ENCODE measurements around the gene FGF7. TPM values are rescaled to one million over a fixed set of nuclear protein-coding genes. Genes with fewer than 3 reads are reported as not detected.

FGF7 gene
- total and polyA plus RNA-seq, 10 donors: 1.0 to 9.0 (median 1.5) TPM

DNA sequence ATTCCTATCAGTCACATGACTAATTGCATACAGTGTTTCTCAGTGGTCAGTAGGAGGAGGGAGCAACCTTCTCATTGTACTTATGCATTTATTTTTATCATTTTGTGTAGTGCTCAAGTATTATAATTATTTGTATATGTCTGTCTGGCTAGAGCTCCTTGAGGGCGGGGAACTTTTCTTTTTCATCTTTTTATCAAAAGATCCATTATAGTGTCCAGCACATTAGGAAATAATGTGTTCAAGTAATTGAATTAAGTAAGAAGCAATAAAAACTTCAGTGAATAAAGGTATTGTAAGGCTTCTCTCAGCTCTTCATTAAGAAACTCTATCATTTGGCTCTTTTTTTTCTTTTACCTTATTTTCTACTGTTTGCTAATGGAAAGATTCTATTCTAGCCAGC lies 18.8 kb downstream of the FGF7 start:
- no peak overlapping the region for H3K4me3 ChIP-seq
- no peaks in the 10 kb centered on the region for H3K9me3 ChIP-seq
- WGBS, 5 donors: 96 to 100% (median 98%) methylated on average over 1 of the region's 1 CpG
- no peak for DNase-seq
- no peaks in the 10 kb centered on the region for H3K36me3 ChIP-seq
- intact Hi-C loops (cut with DNase I; ENCODE audit: low total_unique reads): no loop called here
- TF ChIP-seq CTCF (IDR thresholded peaks at IDR 0.05 in 8 of 11, conservative IDR thresholded peaks at IDR 0.05 in 3 of 11) (no peak), POLR2A (IDR thresholded peaks at IDR 0.05) (no peak), POLR2AphosphoS5 (IDR thresholded peaks at IDR 0.05) (no peak)
- no peaks in the 10 kb centered on the region for H3K27me3 ChIP-seq (replicated peaks in 1 of 7)
- no peak overlapping the region for H3K27ac ChIP-seq
- peaks cover 0 to 13% (median 5%) of the 10 kb centered on the region in 6 donors for H3K4me1 ChIP-seq

- Histone ChIP-seq H3K4me1 (no peaks in the 10 kb centered on the region), H3K27ac (no peak overlapping the region), H3K4me3 (no peak overlapping the region), H3K9me3 (no peaks in the 10 kb centered on the region), H3K27me3 (replicated peaks in 1 of 7) (no peaks in the 10 kb centered on the region), H3K36me3 (no peaks in the 10 kb centered on the region)
- TF ChIP-seq POLR2A (IDR thresholded peaks at IDR 0.05) (no peak), CTCF (IDR thresholded peaks at IDR 0.05 in 8 of 11, conservative IDR thresholded peaks at IDR 0.05 in 3 of 11) (no peak), POLR2AphosphoS5 (IDR thresholded peaks at IDR 0.05) (no peak)
- 80 to 91% (median 86%) methylated on average over 1 of the region's 1 CpG for WGBS, 5 donors
- no peak for DNase-seq
- intact Hi-C loops (cut with DNase I; ENCODE audit: low total_unique reads): no loop called here
Observed at GRCh38 chr15:49452595-49452994, 29.6 kb downstream of the FGF7 start.

DNA sequence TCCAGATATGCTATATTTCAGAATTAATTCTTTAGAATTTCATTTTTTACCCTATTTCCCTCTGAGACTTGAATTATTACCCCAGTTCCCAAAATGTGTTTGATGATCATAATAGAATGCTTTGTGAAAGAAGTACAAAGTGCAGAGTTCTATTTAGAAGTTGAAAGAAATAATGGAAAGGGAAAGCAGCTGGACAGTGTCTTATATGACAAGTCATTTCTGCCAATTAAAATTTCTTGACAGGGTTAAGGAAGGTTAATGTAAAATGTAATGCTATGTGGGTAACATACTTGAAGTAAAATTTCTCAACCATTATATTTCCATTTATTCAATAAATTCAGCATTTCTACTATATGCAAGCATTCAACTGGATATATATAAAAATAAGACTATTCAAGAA lies 33.1 kb downstream of the FGF7 start:
- H3K36me3 ChIP-seq: no peaks in the 10 kb centered on the region
- DNase-seq: no peak
- H3K27ac ChIP-seq: no peak overlapping the region
- TF ChIP-seq CTCF (IDR thresholded peaks at IDR 0.05 in 8 of 11, conservative IDR thresholded peaks at IDR 0.05 in 3 of 11): no peak
- TF ChIP-seq POLR2A (IDR thresholded peaks at IDR 0.05): no peak
- TF ChIP-seq POLR2AphosphoS5 (IDR thresholded peaks at IDR 0.05): no peak
- no peaks in the 10 kb centered on the region for H3K4me1 ChIP-seq
- no peaks in the 10 kb centered on the region for H3K27me3 ChIP-seq (replicated peaks in 1 of 7)
- intact Hi-C loops (cut with DNase I; ENCODE audit: low total_unique reads): no loop called here
- H3K9me3 ChIP-seq: no peaks in the 10 kb centered on the region
- H3K4me3 ChIP-seq: no peak overlapping the region

DNA sequence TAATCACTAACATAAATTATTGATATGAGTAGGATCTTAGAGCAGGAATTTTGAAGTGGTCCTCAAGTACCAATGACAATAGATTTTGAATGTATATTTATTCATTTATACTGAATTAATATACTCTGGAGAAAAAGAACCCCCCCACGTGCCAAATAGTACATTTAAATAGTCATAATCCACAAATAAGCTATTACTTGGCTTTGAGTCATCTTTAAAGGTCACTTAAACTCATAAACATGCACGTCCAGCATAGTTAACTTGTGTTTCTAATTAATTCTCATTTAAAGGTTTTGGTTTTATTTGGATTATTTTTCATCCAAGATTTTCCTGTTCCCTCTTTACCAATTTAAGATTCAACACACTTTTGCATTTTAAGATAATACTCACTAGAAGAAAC lies 35.1 kb downstream of the FGF7 start:
- no peak for DNase-seq
- TF ChIP-seq CTCF (IDR thresholded peaks at IDR 0.05 in 8 of 11, conservative IDR thresholded peaks at IDR 0.05 in 3 of 11) (no peak), POLR2AphosphoS5 (IDR thresholded peaks at IDR 0.05) (no peak), POLR2A (IDR thresholded peaks at IDR 0.05) (no peak)
- Histone ChIP-seq H3K9me3 (no peaks in the 10 kb centered on the region), H3K4me3 (no peak overlapping the region), H3K36me3 (no peaks in the 10 kb centered on the region), H3K27me3 (replicated peaks in 1 of 7) (no peaks in the 10 kb centered on the region), H3K27ac (no peak overlapping the region), H3K4me1 (peaks cover 0 to 6% (median 0%) of the 10 kb centered on the region in 6 donors)
- intact Hi-C loops (cut with DNase I; ENCODE audit: low total_unique reads): no loop called here
- 46 to 69% (median 61%) methylated on average over 2 of the region's 2 CpGs for WGBS, 5 donors
